ENCODE measurements around the gene NOS1AP.

NOS1AP gene

DNA sequence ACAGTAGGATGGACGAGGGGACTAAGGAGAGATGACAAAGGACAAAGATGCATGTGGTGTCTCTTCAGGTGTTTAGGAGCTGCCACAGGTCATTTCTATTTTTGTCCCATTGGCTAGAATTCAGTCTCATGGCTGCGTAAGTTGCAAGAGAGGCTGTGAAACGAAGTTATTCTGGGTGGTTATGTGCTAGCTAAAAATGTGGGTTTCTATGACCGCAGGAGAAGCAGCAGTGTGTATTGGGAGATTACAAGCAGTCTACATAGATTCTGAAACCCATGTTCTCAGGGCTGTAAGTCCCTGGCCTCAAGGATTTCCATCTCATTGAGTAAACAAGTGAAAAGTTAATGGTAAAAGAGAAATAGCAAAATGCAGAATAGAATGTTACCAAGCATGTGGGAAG lies 196.5 kb downstream of the NOS1AP start:
- DNase-seq, result no peak

DNA sequence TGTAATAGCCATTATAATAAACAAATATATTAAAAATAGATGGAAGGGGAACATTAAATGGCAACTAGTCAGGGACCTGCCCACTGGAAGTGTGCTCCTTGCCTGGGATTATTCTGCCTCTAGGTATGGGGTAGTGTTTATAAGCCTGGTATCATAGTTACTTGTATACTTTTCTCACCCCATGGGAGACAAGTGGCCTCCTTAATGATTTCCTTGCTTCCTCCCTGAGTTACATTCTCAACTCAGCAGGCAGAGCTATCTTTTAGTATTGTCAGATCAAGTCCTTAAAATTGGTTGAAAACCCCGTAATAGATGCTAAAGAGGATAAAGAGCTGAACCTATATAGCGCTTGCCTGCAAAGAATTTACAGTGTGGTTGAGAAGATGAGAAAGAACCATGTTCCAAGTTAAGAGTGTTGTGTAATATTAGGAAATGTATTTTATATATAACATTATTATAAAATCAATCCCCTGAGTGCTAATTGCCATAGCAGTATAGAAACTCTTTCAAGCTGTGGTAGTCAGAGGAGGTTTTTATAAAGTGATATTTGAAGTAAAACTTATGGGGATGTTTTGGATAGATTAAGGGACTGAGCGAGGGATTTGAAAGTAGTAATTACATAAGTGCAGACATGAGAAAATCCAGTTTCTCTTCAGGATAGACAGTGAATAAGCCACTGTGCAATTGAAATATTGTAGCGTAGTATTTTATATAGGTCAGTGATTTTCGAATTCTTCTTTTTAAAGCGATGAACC lies 200.7 kb downstream of the NOS1AP start:
- DNase-seq, result no peak

DNA sequence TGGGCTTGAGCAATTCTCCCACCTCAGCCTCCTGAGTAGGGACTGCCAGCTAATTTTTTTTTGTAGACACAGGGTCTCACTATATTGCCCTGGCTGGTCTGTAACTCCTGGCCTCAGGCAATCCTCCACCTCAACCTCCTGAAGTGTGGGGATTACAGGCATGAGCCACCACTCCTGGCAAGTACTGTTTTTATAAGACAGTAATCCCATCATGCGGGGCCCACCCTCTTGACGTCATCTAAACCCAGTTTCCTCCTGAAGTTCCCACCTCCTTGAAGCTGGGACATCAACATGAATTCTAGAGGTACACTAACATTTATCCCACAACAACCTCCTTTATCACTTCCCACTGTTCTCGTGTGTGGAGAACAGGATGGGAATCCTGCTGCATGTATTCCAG lies 202.5 kb downstream of the NOS1AP start:
- DNase-seq, result no peak

DNA sequence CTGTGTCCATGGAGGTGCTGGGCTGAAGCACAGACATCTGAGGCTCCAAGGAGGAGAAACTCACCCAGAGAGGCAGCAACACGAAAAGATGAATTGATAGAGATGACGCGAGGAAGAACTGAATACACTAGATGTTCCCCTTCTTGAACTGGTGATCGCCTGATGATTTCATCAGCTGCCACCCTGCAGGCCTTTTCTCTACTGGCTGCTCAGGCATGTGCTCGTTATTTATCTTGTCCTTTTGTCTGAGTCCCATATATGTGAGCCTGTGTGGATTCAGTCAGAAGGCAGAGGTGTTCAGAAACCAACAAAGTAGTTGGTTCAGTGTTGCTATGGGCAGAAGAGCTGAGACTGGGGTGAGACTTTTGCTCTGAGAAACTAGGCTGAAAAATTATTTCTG lies 202.9 kb downstream of the NOS1AP start:
- no peak for DNase-seq

DNA sequence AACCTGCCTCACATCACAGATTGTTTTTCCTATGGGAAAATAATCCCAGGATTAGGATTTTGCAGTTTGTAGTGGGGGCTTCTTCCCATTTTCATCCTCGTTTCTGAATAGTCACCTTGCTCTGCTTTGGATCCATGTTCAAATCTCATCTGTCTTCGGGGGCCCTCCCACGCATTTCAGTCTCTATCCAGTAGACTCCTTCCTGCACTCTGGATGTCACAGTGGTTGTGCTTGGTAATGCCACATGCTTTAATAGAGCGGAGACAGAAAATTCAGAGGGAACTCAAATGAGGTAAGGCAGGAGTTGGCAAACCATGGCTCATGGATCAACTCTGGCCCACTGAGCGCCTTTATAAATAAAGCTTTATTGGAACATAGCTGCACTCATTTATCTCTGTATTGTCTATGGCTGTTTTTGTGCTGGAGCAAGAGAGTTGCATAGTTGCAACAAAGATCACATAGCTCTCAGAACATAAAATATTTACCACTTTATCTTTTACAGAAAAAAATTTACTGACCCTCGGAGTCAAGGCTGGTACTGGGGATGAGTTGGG lies 206.2 kb downstream of the NOS1AP start:
- DNase-seq, result no peak

DNA sequence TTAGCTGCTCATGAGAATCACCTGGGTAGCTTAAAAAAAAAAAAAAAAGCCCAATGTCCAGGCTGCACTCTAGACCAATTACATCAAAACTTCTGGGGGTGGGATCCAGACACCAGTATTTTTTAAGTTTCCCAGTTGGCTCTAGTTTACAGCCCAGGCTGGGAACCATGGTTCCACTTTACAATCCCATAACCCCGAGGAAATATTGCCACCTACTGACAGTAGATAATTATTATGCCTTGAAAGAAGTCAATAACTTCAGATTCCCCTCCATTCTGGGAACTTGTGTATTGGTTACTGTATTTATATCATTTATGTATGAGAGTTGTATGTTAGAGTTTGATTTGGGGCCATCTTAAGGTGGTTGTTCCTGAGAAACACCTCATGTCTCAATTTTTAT lies 207.0 kb downstream of the NOS1AP start:
- no peak for DNase-seq

DNA sequence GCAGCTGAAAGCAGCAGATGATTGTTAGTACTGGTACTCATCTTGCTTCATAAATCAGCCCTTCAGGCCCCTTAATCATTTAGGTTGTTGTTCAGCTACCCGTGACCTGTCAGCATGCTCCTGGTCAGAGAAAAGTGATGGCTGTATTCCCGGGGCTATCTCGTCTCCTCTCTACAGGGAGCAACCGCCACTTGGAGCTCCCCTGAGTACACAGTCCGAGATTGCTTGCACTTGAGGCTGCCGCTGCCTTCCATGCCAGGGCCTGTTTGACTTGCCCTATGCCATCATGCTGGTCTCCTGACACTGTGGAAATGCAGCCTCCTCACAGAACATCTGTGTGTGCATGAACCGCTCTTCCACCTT lies 209.6 kb downstream of the NOS1AP start:
- DNase-seq, result no peak

DNA sequence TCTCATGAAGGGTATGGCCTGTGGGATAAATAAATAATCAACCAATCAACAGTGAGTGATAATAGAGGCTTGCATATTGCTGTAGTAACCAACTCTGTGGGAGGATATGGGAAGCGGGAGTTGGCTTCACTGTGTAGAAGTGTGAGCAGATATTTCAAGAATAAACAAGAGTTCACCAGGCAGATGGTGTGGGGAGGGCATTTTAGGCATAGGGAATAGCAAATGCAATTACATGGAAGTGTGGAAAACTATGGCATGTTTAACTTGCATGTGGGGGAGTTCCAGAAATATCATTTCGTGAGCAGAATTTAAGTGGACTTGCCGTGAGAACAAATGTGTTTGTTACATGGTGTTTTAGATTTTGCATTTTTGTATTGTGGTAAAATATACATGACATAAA lies 211.9 kb downstream of the NOS1AP start:
- DNase-seq, result no peak

DNA sequence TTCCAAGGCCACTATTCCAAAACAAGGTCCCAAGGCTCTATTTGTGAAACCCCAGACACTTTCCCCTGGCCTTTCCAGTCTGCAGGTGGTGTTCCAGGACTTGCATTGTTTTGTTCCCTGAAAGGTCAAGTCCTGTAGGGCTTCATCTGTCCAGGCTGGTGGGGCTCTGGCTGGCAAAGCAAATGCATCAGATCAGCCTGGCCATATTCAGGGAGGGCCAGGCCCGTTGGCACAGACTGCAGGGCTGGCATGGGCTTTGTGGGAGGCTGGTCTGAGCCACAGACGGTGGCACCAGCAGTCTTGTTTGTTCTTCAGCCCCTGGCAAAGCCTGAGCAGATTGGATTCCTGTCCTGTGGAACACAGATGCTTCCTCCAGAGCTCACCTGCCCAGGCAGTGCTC lies 214.2 kb downstream of the NOS1AP start:
- no peak for DNase-seq

DNA sequence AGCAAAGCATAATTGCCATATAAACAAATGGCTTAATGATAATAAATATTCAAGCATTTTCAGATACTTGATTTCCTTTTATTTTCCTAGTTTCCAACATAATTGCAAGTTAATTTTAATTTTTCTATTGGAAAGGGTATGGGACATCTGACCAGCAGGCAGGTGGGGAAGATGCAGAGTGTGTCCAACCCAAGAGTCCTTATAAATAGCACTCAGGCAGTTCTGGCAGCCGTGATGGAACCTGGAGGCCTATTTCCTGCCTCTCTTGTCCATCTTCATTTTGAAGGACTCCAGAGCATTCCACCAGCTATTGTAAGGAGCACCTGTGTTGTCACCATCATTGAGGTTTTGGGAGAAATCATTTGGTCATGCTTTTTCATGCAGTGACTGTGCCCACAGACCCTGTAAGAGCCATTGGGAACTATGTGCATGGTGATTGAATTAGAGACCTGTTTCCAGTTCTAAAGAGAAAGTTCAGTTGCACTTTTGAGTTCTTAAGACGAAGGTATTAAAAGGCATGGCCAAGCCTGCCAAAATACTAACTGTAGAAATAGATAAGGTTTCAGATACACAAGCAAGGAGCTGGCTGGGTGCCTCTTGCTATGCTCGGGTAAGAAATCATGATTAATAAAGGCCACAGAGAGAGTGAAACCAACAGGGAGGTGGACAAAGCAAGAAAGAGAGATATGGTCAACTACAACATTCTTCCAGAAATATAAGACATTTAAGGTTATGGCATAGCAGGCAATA lies 214.9 kb downstream of the NOS1AP start:
- DNase-seq, result no peak

DNA sequence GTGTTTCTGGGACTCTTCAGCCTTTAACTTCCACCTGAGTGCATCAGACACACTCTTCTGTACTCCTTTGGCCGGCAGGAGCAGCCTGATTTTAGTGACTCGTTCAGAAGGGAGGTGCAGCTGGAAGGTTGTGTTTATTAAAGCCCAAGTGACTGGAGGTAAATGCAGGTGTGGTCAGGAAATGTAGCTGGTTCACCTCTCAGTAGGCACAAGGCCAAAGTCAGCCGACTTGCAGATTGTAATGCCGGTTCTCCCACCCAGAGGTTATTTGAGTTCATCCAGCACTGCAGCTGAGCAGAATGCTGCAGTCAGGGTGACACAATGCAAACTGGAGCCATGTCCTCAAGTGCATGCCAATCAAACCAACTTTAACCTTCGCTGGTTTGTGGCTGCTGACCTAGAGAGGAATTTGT lies 215.7 kb downstream of the NOS1AP start:
- DNase-seq, result no peak

DNA sequence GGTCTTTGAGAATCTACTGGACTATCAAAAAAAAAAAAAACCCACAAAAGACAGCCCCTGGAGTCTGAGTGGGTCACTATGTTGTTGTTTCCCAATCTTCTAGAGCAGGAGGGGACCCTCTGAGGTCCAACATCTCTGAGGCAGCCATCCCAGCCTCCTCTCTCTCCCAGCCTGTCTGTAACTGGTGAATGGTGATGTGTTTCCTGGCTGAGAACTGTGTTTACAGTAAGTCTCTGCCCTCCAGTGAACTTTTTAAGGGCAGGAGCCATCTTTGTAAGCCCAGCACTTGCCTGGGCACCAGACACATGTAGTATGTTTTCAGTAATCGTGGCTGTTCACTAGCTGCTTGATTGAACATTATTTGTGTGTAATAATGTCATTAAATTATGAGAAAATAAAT lies 221.5 kb downstream of the NOS1AP start:
- no peak for DNase-seq

DNA sequence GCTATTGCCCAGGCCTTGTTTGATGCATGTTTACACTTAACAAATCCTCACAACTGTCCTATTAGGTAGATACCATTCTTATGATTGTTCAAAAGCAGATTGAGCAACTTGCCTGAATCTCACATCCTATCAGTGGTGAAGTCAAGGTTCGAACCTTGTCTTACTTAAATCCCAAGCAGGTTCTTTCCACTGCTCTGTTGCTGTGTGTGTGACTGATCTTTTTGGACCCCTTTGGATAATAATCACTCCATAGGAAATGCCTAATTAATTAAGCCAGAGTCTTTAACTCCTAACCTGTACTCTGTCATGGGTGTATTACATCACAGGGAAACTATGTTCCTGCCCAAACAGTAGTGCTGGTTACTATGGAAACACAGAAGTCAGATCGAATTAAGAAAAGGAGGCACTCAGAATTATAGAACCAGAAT lies 222.9 kb downstream of the NOS1AP start:
- DNase-seq, result no peak

DNA sequence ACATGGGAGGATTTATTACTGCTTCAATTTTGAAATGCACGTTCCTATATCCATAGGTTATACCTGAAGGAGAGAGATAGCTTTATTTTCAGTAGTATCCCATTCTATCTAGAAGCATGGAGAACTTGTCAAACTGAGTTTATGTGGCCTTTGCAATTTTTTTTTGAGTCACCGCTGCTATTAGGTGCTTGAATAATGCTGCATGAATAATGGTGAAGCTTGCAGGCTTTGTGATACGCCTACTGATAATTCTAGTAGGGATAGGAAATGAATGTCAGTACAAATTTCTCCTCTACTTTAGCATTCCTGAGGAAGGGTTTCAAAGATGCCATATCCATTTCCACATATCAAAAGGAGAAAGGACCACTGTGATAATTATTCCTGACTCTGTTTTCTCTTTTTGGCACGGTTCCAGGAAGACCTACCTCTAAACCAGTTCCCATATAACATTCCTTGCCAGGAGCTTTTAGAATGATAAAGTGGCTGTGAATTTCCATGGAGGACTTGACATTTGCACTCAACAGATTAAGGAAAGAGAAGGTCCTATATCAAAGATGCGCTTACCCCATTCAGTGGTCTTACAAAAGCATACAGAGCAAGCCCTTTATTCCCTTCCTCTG lies 223.7 kb downstream of the NOS1AP start:
- DNase-seq, result no peak

DNA sequence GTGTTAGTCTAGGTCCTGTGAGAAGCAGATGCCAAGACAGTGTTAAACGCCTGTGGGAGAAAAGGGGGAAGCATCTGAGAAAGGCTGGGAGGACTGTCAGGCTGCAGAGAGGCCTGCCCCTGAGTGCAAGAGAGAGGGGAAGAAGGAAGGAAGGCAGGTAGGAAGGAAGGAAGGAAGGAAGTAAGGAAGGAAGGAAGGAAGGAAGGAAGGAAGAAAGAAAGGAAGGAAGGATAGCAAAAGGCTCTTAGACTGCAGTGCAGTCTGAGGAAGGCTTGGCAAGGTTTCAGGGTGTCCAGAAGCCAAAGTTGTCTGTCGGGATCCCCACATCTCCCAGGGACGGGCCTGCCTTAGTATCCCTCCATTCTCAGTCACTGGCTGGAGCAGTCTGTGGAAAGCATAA lies 224.5 kb downstream of the NOS1AP start:
- DNase-seq, result no peak

DNA sequence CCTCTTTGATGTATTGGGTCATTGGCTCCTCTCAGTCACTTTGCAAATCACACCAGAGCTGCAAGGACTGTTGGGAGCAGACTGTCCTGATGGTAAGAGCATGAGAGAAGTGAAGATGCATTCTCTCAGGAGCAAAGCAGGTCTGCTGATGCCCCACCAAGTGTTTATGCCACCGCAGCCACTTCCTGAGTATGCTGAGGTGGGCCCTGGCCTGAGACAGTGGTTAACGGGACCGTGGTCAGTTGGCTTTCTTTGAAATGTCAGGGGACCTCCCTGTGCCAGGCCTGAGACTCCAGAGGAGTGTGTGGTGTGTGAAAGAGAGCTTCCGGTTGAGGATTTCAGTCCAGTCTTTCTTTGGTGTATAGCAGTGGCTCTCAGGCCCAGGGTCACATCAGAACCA lies 227.7 kb downstream of the NOS1AP start:
- no peak for DNase-seq

DNA sequence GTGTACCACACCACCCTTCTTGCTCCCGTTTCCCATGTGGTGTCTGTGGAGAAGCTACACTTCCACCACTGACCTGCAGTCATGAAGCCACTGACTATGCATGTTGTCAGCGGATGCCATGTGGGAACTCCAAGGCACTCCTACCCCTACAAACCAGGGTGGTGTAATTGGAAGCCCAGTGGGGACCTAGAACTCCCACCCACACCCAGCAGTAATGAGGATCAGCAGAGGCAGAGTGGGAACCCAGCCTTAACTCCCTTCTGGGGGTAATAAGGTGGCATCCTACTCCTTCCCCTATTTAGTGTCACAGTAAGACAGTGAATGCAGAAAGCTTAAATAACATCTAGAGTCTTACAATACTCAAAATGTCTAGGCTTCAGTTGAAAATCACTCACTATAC lies 228.8 kb downstream of the NOS1AP start:
- DNase-seq, result no peak

DNA sequence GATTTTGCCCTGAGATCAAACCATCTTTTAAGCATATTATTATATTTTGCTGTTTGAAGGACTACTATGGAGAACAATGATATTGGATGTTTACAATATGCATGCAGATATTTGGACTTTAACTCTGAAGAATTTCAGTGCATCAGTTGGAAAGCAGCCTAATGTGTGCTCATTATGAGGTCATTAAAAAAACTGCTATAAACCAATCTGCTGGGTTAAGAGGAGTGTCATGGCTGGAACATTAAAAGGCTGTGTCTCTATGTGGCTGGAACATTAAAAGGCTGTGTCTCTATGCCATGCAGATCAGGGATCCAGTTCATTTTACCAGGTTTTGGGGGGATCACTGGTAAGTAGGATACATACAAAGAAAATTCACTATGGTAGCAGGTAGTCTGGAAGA lies 229.5 kb downstream of the NOS1AP start:
- DNase-seq, result no peak

DNA sequence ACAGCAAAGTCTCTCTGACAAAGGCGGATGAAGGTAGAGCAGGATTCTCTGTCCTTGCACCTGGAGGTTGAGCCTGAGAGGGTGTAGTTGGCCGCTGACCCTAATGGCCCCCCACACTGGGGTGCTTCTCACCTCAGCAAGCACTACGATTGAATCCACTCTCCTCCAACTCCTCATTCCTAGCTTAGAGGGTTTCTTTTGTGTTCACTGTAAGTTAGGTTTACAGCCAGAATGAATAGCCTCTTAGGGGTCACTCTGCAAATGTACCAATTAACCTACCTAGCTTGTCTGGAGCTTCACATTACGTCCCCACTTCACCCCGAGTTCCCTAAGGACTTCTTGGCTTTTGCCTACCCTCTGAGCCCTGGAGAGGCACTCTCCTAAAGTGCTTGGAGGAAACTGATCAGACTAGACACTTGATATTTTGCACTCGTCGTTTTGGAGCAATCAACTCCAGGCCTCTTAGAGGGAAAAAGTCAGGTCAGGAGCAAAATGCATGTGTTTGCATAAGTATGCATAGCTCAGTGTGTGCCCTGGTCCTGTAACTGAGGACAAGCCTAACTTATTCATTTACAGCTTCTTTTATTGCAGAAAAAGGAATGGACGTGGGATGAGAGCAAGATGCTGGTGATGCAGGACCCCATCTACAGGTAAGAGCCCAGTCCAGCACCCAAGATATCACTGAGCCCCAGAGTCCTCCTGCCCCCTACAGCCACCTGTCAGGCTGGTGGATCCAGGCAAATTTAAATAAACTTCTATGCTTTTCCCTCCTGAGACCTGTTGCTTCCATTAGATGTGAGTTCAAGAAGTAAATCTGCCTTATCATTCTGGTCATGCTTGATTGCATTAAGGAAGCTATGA lies 230.8 kb downstream of the NOS1AP start:
- DNase-seq, result no peak

DNA sequence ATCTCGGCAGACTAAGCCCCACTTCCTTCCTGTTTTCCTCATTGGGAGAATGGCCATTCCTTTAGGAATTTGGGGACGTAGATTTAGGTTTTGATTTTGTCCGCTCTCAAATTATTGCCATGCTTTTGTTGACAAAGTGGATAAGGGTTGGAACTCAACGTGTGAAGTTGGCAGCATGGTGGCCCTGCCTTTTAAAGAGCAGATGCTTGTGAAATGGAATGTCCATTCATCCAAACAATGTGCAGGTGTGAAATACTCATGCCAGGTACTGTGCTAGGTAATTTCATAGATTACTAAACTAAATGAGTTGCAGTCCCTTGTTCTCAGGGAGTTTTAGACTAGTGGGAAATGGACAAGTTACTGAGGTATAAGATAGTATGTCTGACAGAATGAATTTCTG lies 232.2 kb downstream of the NOS1AP start:
- DNase-seq, result no peak

DNA sequence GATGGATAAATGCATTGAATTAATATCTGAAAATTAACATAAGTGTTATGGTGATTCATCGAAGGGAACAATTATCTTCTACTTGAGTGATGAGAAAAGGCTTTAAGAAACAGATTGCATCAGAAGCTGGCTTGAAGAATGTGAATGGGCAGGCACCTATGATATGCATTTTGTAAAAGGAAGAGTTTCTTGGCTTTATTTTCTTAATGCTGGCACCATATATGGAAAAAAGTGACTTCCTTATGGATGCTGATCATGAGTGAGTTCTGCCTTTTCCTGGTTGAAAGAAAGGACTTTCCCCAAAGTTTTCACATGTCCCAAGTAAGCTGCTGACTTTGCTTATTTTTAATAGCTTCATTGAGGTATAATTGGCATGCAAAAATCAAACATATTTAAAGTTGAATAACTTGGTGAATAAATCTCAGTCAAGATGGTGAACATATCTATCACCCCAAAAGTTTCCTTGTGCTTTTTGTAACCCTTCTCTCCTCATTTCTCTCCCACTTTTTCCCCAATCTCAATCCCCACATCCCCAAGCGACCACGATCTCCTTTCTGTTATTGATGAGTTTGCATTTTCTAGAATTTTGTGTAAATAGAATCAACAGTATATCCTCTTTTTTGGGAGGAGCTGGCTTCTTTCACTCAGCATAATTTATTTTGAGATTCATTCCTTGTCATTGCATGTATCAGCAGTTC lies 233.0 kb downstream of the NOS1AP start:
- no peak for DNase-seq

DNA sequence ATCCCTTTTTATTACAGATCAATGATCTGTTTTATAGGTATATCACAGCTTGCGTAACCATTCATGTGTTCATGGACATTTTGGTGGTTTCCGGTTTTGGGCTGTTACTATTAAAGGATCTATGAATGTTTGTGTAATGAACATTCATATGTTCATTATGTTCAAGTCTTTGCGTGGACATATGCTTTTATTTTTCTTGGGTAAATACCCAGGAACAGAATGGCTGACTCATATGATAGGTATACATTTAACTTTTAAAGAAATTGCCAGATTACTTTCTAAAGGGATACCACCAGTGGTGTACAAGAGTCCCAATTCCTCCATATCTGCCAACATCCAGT lies 233.5 kb downstream of the NOS1AP start:
- no peak for DNase-seq

All from right hindlimb (tissue), 1 donor.